ENCODE measurements around the gene ELAVL1.

DNA sequence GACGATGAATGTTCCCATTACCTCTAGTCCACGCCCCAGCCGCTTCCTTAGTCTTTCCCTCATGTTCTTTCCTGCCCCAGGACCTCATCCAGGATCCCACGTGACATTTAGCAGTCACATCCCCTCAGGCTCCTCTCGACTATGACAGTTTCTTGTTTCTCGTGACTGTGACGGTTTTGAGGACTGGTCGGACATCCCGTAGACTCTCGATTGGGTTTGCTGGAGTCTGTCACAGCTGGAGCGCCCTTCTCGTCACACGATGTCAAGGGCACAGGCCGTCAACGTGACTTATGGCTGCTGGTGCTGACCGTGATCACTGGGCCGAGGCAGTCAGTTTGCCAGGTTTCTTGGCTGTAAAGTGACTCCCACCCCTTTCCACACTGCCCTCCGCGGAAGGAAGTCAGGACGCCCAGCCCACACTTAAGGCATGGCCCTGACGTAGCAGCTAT, 22.8 kb downstream of the ELAVL1 start:
- TF ChIP-seq, protein P1, sequence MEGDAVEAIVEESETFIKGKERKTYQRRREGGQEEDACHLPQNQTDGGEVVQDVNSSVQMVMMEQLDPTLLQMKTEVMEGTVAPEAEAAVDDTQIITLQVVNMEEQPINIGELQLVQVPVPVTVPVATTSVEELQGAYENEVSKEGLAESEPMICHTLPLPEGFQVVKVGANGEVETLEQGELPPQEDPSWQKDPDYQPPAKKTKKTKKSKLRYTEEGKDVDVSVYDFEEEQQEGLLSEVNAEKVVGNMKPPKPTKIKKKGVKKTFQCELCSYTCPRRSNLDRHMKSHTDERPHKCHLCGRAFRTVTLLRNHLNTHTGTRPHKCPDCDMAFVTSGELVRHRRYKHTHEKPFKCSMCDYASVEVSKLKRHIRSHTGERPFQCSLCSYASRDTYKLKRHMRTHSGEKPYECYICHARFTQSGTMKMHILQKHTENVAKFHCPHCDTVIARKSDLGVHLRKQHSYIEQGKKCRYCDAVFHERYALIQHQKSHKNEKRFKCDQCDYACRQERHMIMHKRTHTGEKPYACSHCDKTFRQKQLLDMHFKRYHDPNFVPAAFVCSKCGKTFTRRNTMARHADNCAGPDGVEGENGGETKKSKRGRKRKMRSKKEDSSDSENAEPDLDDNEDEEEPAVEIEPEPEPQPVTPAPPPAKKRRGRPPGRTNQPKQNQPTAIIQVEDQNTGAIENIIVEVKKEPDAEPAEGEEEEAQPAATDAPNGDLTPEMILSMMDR (IDR thresholded peaks at IDR 0.05) = no peak
- TF ChIP-seq POLR2A (IDR thresholded peaks at IDR 0.05) = no peak

Measured in right lobe of liver (tissue), 4 donors.